ENCODE results near the gene PSMD8. TPM values are rescaled to one million over a fixed set of nuclear protein-coding genes. Genes with fewer than 3 reads are reported as not detected.

The PSMD8 gene
- total RNA-seq, 2 donors from 2014 or later, result 173 to 178 TPM

DNA sequence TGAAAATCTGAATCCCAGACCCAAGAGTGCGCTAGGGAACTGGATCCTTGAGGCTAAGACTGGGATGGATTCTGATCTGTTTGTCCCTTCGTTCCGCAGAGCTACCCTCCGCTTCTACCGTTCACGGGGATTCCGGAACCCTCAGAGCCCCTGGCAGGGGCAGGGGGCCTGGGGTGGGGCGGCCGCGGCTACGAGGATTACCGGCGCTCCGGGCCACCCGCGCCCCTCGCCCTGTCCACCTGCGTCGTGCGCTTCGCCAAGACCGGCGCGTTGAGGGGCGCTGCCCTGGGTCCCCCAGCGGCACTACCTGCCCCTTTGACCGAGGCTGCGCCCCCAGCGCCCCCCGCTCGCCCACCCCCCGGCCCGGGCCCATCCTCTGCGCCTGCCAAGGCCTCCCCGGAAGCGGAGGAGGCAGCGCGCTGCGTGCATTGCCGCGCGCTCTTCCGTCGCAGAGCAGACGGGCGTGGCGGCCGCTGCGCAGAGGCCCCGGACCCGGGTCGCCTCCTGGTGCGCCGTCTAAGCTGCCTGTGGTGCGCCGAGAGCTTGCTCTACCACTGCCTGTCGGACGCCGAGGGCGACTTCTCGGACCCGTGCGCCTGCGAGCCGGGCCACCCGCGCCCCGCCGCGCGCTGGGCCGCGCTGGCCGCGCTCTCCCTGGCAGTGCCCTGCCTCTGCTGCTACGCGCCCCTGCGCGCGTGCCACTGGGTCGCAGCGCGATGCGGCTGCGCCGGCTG, 21.2 kb downstream of the PSMD8 start:
- no peak overlapping the region for H3K27ac ChIP-seq
- TF ChIP-seq, protein P1, sequence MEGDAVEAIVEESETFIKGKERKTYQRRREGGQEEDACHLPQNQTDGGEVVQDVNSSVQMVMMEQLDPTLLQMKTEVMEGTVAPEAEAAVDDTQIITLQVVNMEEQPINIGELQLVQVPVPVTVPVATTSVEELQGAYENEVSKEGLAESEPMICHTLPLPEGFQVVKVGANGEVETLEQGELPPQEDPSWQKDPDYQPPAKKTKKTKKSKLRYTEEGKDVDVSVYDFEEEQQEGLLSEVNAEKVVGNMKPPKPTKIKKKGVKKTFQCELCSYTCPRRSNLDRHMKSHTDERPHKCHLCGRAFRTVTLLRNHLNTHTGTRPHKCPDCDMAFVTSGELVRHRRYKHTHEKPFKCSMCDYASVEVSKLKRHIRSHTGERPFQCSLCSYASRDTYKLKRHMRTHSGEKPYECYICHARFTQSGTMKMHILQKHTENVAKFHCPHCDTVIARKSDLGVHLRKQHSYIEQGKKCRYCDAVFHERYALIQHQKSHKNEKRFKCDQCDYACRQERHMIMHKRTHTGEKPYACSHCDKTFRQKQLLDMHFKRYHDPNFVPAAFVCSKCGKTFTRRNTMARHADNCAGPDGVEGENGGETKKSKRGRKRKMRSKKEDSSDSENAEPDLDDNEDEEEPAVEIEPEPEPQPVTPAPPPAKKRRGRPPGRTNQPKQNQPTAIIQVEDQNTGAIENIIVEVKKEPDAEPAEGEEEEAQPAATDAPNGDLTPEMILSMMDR (IDR thresholded peaks at IDR 0.05), result no peak
- H3K9me3 ChIP-seq, result no peaks in the 10 kb centered on the region
- no peak for DNase-seq (ENCODE audit: low spot score)
- no peak for ATAC-seq (ENCODE audit: insufficient number of reproducible peaks, low FRiP score, low read depth)
- no peaks in the 10 kb centered on the region for H3K36me3 ChIP-seq
- H3K4me3 ChIP-seq, result peak overlapping the region; percentile 34
- peaks cover 3% of the 10 kb centered on the region for H3K27me3 ChIP-seq (replicated peaks; ENCODE audit: insufficient read depth)
- H3K4me1 ChIP-seq (ENCODE audit: control insufficient read depth in 1 of 2, low read depth in 2 of 2), result no peaks in the 10 kb centered on the region

DNA sequence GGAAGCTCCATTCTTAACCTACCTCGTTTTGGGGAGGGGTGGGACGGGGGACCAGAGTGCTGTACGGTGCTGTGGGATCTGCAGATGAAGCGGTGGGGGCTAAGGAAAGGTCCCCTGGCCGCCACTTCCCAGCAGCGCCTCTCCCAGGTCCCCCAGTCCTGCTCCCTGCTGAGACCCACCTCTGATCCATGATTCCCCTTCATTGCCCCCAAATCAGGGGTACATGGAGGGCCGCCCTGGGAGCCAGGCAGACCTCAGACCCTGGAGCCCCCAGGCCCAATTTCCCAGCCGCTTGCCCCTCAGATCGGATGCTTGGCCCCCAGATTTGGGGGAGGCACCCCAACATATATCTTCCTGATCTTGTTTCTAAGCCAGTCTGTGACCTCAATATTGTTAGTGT, 24.7 kb downstream of the PSMD8 start:
- TF ChIP-seq, protein P1 (IDR thresholded peaks at IDR 0.05), result no peak
- peaks cover 3% of the 10 kb centered on the region for H3K27me3 ChIP-seq (replicated peaks; ENCODE audit: insufficient read depth)
- peaks cover 0 to 7% of the 10 kb centered on the region in 2 donors for H3K4me1 ChIP-seq (ENCODE audit: control insufficient read depth in 1 of 2, low read depth in 2 of 2)
- no peaks in the 10 kb centered on the region for H3K36me3 ChIP-seq
- no peak overlapping the region for H3K27ac ChIP-seq
- ATAC-seq (ENCODE audit: insufficient number of reproducible peaks, low FRiP score, low read depth), result no peak
- H3K9me3 ChIP-seq, result no peaks in the 10 kb centered on the region
- DNase-seq (ENCODE audit: low spot score), result no peak
- H3K4me3 ChIP-seq, result no peak overlapping the region

DNA sequence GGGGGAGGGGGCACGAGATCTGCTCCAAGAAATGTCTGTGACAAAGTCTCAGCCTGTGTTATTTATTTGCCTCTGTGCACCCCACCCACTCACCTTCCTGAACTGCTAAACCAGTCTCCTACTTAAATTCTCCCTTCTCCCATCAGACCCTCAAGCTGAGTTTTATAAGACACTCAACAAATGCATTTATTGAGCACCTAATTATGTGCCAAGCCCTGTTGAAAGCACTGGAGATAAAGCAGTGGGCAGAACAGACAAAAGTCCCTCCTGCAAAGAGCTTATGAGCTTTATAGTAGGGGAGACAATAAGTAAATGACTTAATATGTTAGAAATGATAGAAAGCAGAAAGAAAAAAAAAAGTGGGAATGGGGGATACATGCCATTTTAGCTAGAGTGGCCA, 25.2 kb downstream of the PSMD8 start:
- DNase-seq (ENCODE audit: low spot score) (no peak), ATAC-seq (ENCODE audit: insufficient number of reproducible peaks, low FRiP score, low read depth) (no peak)
- TF ChIP-seq, protein P1 (IDR thresholded peaks at IDR 0.05), result no peak
- H3K27ac ChIP-seq, result no peak overlapping the region
- H3K27me3 ChIP-seq (replicated peaks; ENCODE audit: insufficient read depth), result peaks cover 3% of the 10 kb centered on the region
- H3K4me1 ChIP-seq (ENCODE audit: control insufficient read depth in 1 of 2, low read depth in 2 of 2), result peaks cover 0 to 11% of the 10 kb centered on the region in 2 donors
- no peak overlapping the region for H3K4me3 ChIP-seq
- H3K9me3 ChIP-seq, result no peaks in the 10 kb centered on the region
- no peaks in the 10 kb centered on the region for H3K36me3 ChIP-seq

DNA sequence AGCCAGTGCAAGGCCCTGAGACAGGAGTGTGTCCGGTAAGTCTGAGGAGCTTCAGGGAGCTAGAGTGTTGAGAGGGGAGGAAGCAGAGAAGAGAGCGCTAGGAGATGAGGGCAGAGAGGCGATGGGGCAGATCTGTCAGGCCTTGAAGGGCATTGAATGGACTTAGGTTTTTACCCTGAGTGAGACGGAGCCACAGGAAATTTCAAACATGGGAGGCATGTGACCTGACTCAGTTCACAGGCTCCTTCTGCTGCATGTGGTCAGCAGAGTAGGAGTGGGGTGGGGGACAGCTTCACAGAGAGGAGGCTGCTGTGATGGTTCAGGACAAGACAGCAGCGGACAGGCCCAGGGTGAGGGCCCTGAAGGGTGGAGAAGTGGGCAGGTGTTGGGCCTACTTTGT, 26.0 kb downstream of the PSMD8 start:
- ATAC-seq (ENCODE audit: insufficient number of reproducible peaks, low FRiP score, low read depth) (no peak), DNase-seq (ENCODE audit: low spot score) (no peak)
- TF ChIP-seq, protein P1 (IDR thresholded peaks at IDR 0.05), result no peak
- peaks cover 3% of the 10 kb centered on the region for H3K27me3 ChIP-seq (replicated peaks; ENCODE audit: insufficient read depth)
- H3K9me3 ChIP-seq, result no peaks in the 10 kb centered on the region
- H3K4me3 ChIP-seq, result no peak overlapping the region
- H3K36me3 ChIP-seq, result no peaks in the 10 kb centered on the region
- peaks cover 0 to 11% of the 10 kb centered on the region in 2 donors for H3K4me1 ChIP-seq (ENCODE audit: control insufficient read depth in 1 of 2, low read depth in 2 of 2)
- no peak overlapping the region for H3K27ac ChIP-seq

DNA sequence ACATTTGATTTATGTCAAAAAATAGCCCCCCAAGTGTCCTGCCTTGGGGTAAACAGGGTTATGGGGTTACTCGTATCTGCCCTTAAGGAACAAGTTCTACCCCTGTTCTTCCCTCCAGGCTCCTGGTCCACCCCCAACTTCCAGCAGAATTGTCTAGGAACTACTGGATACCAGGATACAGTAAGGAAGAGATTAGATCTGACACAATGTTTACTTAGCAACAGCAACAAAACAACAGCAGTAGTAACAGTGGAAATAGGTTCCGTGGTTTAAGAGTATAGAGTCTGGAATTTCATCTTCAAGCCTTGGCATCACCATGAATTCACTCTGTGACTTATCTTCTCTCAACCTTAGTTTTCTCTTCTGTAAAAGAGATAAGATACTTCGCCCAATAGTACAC, 26.8 kb downstream of the PSMD8 start:
- H3K9me3 ChIP-seq, result no peaks in the 10 kb centered on the region
- no peak for DNase-seq (ENCODE audit: low spot score)
- peaks cover 0 to 11% of the 10 kb centered on the region in 2 donors for H3K4me1 ChIP-seq (ENCODE audit: control insufficient read depth in 1 of 2, low read depth in 2 of 2)
- TF ChIP-seq, protein P1 (IDR thresholded peaks at IDR 0.05), result no peak
- no peak overlapping the region for H3K27ac ChIP-seq
- no peak overlapping the region for H3K4me3 ChIP-seq
- H3K36me3 ChIP-seq, result no peaks in the 10 kb centered on the region
- ATAC-seq (ENCODE audit: insufficient number of reproducible peaks, low FRiP score, low read depth), result no peak
- H3K27me3 ChIP-seq (replicated peaks; ENCODE audit: insufficient read depth), result peaks cover 3% of the 10 kb centered on the region
